NCI-H748 treated with DMSO at 0.1 percent for 48 hours (cell line): ENCODE results near the gene SPAG17.

Experiments used
- DNase-seq: peaks from one replicate; lab custom pipeline; 2025; lab: John Stamatoyannopoulos, UW

The SPAG17 gene

GRCh38 chr1:118075116-118075515, 109.9 kb downstream of the SPAG17 start:
- no peak for DNase-seq

- no peak for DNase-seq
Observed at GRCh38 chr1:118073648-118074435, 111.2 kb downstream of the SPAG17 start.

- DNase-seq, result no peak
Observed at GRCh38 chr1:118049981-118050380, 135.0 kb downstream of the SPAG17 start.

- no peak for DNase-seq
Observed at GRCh38 chr1:118047650-118048224, 137.3 kb downstream of the SPAG17 start.

- no peak for DNase-seq
Observed at GRCh38 chr1:118047006-118047649, 137.9 kb downstream of the SPAG17 start.

GRCh38 chr1:118043624-118044023, 141.4 kb downstream of the SPAG17 start:
- DNase-seq, result no peak

- no peak for DNase-seq
Observed at GRCh38 chr1:118042501-118042900, 142.5 kb downstream of the SPAG17 start.

GRCh38 chr1:118039170-118039569, 145.9 kb downstream of the SPAG17 start:
- no peak for DNase-seq

GRCh38 chr1:118032883-118033282, 152.1 kb downstream of the SPAG17 start:
- DNase-seq, result no peak

GRCh38 chr1:118028267-118028666, 156.8 kb downstream of the SPAG17 start:
- no peak for DNase-seq

GRCh38 chr1:118023199-118023598, 161.8 kb downstream of the SPAG17 start:
- DNase-seq, result no peak

GRCh38 chr1:118021668-118022067, 163.4 kb downstream of the SPAG17 start:
- DNase-seq, result no peak

- DNase-seq, result no peak
Observed at GRCh38 chr1:118018060-118018459, 167.0 kb downstream of the SPAG17 start.

- no peak for DNase-seq
Observed at GRCh38 chr1:118013938-118014337, 171.1 kb downstream of the SPAG17 start.

GRCh38 chr1:118013336-118013735, 171.7 kb downstream of the SPAG17 start:
- no peak for DNase-seq

GRCh38 chr1:118012515-118013124, 172.4 kb downstream of the SPAG17 start:
- DNase-seq, result no peak

GRCh38 chr1:118008011-118008410, 177.0 kb downstream of the SPAG17 start:
- no peak for DNase-seq

- DNase-seq, result no peak
Observed at GRCh38 chr1:118007391-118007790, 177.6 kb downstream of the SPAG17 start.

- DNase-seq, result no peak
Observed at GRCh38 chr1:118004312-118004711, 180.7 kb downstream of the SPAG17 start.

GRCh38 chr1:117985973-117986372, 199.1 kb downstream of the SPAG17 start:
- no peak for DNase-seq

GRCh38 chr1:117985239-117985638, 199.8 kb downstream of the SPAG17 start:
- no peak for DNase-seq

GRCh38 chr1:117981455-117982192, 203.4 kb downstream of the SPAG17 start:
- DNase-seq, result no peak
